OCI-LY7 (cell line): ENCODE measurements around the gene NEMP2. TPM values are rescaled to one million over a fixed set of nuclear protein-coding genes. Genes with fewer than 3 reads are reported as not detected.

Experiments used
- BruUV-seq: library from RNA; stranded (reverse); fragments of 400-500 nt; replicated peaks from 2 replicates; lab custom pipeline; 2021; lab: Mats Ljungman, UMichigan
- CTCF ChIA-PET: fragments of 300-600 bp; sonication (Branson Sonifier 250); formaldehyde crosslinking; loops from one replicate; lab custom pipeline; 2022; ENCODE audit warnings: antibody characterized with exemption; ENCODE audit not compliant: unreplicated experiment; lab: Charles Lee
- POLR2A ChIA-PET: fragments of 300-600 bp; sonication (Branson Sonifier 250); formaldehyde crosslinking; loops from one replicate; lab custom pipeline; 2022; ENCODE audit warnings: antibody characterized with exemption; lab: Charles Lee
- DNase-seq: peaks from one replicate; pipeline ENCODE4 v3.0.0-alpha.2; 2015; ENCODE audit warnings: low spot score
- H2AFZ ChIP-seq: fragments of 200-600 bp; sonication (generic), shearing (Covaris generic); 2 replicates; pipeline ENCODE4 v1.6.1; 2014; ENCODE audit warnings: mild to moderate bottlenecking, antibody characterized with exemption, low read length, moderate library complexity
- H3K27ac ChIP-seq: fragments of 200-600 bp; sonication (generic); 2 replicates; pipeline ENCODE4 v1.5.1; 2014; ENCODE audit warnings: mixed run types, low read depth, mild to moderate bottlenecking, moderate library complexity, low read length, inconsistent platforms; ENCODE audit not compliant: poor library complexity, severe bottlenecking
- H3K36me3 ChIP-seq: fragments of 200-600 bp; sonication (generic); 2 replicates; pipeline ENCODE4 v1.6.1; 2014; ENCODE audit warnings: mild to moderate bottlenecking, antibody characterized with exemption, low read length, moderate library complexity, mixed read lengths; ENCODE audit not compliant: insufficient read depth
- H3K4me1 ChIP-seq: fragments of 200-600 bp; sonication (generic); 2 replicates; pipeline ENCODE4 v1.5.1; 2014; ENCODE audit warnings: mild to moderate bottlenecking, low read length; ENCODE audit not compliant: insufficient read depth, poor library complexity, severe bottlenecking
- H3K4me2 ChIP-seq: fragments of 200-600 bp; sonication (generic); 2 replicates; pipeline ENCODE4 v1.6.1; 2014; ENCODE audit warnings: mild to moderate bottlenecking, low read length
- H3K4me3 ChIP-seq: fragments of 200-600 bp; sonication (generic); 2 replicates; pipeline ENCODE4 v1.5.1; 2014; ENCODE audit warnings: mild to moderate bottlenecking, low read depth, low read length; ENCODE audit not compliant: poor library complexity, severe bottlenecking
- H3K79me2 ChIP-seq: fragments of 200-600 bp; sonication (generic); 2 replicates; pipeline ENCODE4 v1.6.1; 2016; ENCODE audit warnings: low read depth, mild to moderate bottlenecking, low read length, moderate library complexity, mixed read lengths; ENCODE audit not compliant: insufficient read depth
- H3K9me2 ChIP-seq: fragments of 200-600 bp; sonication (generic); 2 replicates; pipeline ENCODE4 v1.6.1; 2016; ENCODE audit warnings: mild to moderate bottlenecking, low read length, mixed read lengths; ENCODE audit not compliant: insufficient read depth
- H3K9me3 ChIP-seq: fragments of 200-600 bp; sonication (generic); 2 replicates; pipeline ENCODE4 v1.6.1; 2014; ENCODE audit warnings: mild to moderate bottlenecking, mixed run types, low read length, mixed read lengths
- H4K20me1 ChIP-seq: fragments of 200-600 bp; sonication (generic); 2 replicates; pipeline ENCODE4 v1.6.1; 2014; ENCODE audit warnings: mild to moderate bottlenecking, antibody characterized with exemption, low read length, moderate library complexity, mixed read lengths; ENCODE audit not compliant: insufficient read depth
- EZH2phosphoT487 ChIP-seq: fragments of 200-600 bp; sonication (generic); IDR thresholded peaks from 2 replicates; pipeline ENCODE4 v1.6.1; 2018; ENCODE audit warnings: low read depth, borderline replicate concordance, mild to moderate bottlenecking, mixed run types, antibody characterized with exemption, low read length, moderate library complexity, mixed read lengths
- intact Hi-C: fragments of 100-400 bp; cut with micrococcal nuclease; formaldehyde crosslinking; loops from one replicate; pipeline ENCODE4 v1.10.0; 2022; ENCODE audit not compliant: unreplicated experiment
- total RNA-seq, 2 experiments: library from RNA; depleted of rRNA in 1 of 2; stranded (reverse); fragments of >200 nt in 1 of 2; shearing (Covaris generic) in 1 of 2; gene quantifications; 2 replicates each; pipeline ENCODE4 v1.2.3, GENCODE V29; 2014 to 2022
- TF ChIP-seq, protein P1 (sequence below): fragments of 200-600 bp; sonication (generic); conservative IDR thresholded peaks from 2 replicates; pipeline ENCODE4 v1.5.1; 2014; ENCODE audit warnings: mild to moderate bottlenecking, antibody characterized with exemption, low read length, moderate library complexity, mixed read lengths

The NEMP2 gene
- total RNA-seq, 2 experiments from 2014 or later, result 5.6 to 18.5 TPM

DNA sequence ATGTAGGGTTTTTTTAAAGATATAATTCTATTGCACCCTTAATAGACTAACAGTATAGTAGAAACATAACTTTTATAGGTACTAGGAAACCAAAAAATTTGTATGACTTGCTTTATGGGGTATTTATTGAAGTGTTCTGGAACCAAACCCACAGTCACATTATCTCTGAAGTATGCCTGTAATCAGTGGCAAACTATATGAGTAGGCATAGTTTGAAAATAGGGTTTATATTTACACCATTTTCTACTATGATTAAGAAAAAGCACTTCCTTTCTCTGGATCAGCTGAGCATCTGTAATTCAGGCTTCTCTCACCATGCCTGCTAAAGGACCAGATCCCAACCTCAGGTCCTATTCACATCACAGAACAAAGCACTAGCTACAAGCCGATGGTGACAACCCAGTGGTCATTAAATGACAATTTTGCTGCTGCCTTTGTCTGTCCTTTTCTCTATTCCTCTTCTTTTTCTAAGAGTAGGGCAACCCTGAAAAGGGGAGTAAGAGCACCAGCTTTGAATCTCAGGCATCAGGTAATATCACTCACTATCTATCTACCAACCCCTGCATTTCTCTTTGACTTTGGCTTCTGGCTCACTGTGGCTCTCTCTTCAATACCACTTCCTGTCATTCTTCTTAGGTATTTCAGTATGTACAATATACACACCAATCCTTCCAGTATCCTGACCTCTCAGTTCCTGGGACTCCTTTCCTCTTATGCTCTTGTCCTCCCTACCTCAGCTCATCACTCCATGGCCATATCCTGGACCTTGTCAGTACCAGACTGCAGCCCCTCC, 14.4 kb downstream of the NEMP2 start:
- Histone ChIP-seq H3K4me1 (no peaks in the 10 kb centered on the region), H3K9me3 (no peaks in the 10 kb centered on the region), H3K36me3 (peaks cover 22% of the 10 kb centered on the region), H2AFZ (no peak overlapping the region), H3K4me3 (no peak overlapping the region), H4K20me1 (no peaks in the 10 kb centered on the region), H3K27ac (no peak overlapping the region), H3K4me2 (no peak overlapping the region), H3K9me2 (no peaks in the 10 kb centered on the region), H3K79me2 (no peaks in the 10 kb centered on the region)
- POLR2A ChIA-PET, result no interaction called here
- CTCF ChIA-PET, result no interaction called here
- no peak for DNase-seq
- no TSS peak for BruUV-seq
- intact Hi-C loops, result loop anchor here (10.0 kb wide), 1 partner anchor 435 kb away; no protein-coding TSS in a partner anchor
- TF ChIP-seq, protein P1, sequence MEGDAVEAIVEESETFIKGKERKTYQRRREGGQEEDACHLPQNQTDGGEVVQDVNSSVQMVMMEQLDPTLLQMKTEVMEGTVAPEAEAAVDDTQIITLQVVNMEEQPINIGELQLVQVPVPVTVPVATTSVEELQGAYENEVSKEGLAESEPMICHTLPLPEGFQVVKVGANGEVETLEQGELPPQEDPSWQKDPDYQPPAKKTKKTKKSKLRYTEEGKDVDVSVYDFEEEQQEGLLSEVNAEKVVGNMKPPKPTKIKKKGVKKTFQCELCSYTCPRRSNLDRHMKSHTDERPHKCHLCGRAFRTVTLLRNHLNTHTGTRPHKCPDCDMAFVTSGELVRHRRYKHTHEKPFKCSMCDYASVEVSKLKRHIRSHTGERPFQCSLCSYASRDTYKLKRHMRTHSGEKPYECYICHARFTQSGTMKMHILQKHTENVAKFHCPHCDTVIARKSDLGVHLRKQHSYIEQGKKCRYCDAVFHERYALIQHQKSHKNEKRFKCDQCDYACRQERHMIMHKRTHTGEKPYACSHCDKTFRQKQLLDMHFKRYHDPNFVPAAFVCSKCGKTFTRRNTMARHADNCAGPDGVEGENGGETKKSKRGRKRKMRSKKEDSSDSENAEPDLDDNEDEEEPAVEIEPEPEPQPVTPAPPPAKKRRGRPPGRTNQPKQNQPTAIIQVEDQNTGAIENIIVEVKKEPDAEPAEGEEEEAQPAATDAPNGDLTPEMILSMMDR, result no peak
- no peak for TF ChIP-seq EZH2phosphoT487

DNA sequence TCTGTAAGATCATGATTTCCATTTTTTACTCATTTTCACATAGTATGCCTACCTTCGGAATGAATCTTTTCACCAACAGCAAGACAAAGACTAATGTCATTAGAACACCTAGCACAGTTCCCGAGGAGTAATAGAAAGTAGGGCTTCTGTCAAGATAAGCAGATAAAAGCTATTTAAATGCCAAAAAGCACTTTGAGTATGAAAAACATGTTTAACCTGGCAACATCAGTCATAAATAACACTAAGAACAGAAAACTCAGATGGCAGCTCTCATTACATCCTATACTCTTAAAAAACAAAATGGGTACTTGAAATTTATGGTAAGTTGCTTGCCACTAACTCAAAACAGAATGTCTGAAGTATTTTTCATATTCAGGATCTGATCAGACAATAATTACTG, 17.1 kb downstream of the NEMP2 start:
- ChIA-PET CTCF (no interaction called here), POLR2A (interaction anchor here (1.0 to 3.4 kb wide), 2 partner anchors 10 to 17 kb away, joined by 4 to 8 read pairs; partner anchors contain the start of gene NEMP2)
- H3K27ac ChIP-seq, result no peak overlapping the region
- DNase-seq, result no peak
- H3K4me1 ChIP-seq, result no peaks in the 10 kb centered on the region
- no peak overlapping the region for H3K4me3 ChIP-seq
- TF ChIP-seq, protein P1, result no peak
- no peak for TF ChIP-seq EZH2phosphoT487
- no peaks in the 10 kb centered on the region for H4K20me1 ChIP-seq
- H3K79me2 ChIP-seq, result no peaks in the 10 kb centered on the region
- peaks cover 31% of the 10 kb centered on the region for H3K36me3 ChIP-seq
- no TSS peak for BruUV-seq
- H2AFZ ChIP-seq, result no peak overlapping the region
- no peak overlapping the region for H3K4me2 ChIP-seq
- intact Hi-C loops, result loop anchor here (10.0 kb wide), 1 partner anchor 433 kb away; no protein-coding TSS in a partner anchor
- H3K9me3 ChIP-seq, result no peaks in the 10 kb centered on the region
- H3K9me2 ChIP-seq, result no peaks in the 10 kb centered on the region

DNA sequence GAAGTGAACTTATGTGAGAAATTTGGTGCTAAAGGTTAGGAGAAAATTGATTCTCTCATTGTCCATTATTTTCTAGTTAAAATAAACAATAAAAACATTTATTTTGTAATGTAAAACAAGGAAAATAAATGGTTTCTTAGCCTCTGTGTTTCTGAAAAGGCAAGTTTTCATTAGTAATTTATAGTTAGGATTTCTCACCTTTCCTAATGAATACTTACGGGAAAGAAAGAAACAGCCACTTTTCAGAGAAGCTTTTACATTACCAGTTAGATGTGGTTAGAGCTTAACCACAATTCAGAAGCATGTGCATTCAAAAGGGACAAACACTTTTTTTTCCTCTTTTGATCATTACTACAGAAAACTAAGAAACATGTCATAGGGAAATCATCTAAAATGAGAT, 18.8 kb downstream of the NEMP2 start:
- H3K79me2 ChIP-seq, result no peaks in the 10 kb centered on the region
- TF ChIP-seq, protein P1, result no peak
- TF ChIP-seq EZH2phosphoT487, result no peak
- ChIA-PET POLR2A (interaction anchor here (0.6 kb wide), 1 partner anchor 18 kb away, joined by 3 read pairs; no protein-coding TSS in a partner anchor), CTCF (no interaction called here)
- H3K4me3 ChIP-seq, result no peak overlapping the region
- H3K9me3 ChIP-seq, result no peaks in the 10 kb centered on the region
- H2AFZ ChIP-seq, result no peak overlapping the region
- H4K20me1 ChIP-seq, result no peaks in the 10 kb centered on the region
- H3K4me1 ChIP-seq, result no peaks in the 10 kb centered on the region
- DNase-seq, result no peak
- H3K4me2 ChIP-seq, result no peak overlapping the region
- intact Hi-C loops, result loop anchor here (10.0 kb wide), 1 partner anchor 431 kb away; no protein-coding TSS in a partner anchor
- no peak overlapping the region for H3K27ac ChIP-seq
- no peaks in the 10 kb centered on the region for H3K9me2 ChIP-seq
- no TSS peak for BruUV-seq
- peaks cover 27% of the 10 kb centered on the region for H3K36me3 ChIP-seq
